ENCODE data around the gene TNRC6C.
"Not testable (repeated sequence)": the region's sequence is repeated elsewhere in the genome, so short reads cannot be mapped to it uniquely, and the experiment has no call there.

Gene TNRC6C

DNA sequence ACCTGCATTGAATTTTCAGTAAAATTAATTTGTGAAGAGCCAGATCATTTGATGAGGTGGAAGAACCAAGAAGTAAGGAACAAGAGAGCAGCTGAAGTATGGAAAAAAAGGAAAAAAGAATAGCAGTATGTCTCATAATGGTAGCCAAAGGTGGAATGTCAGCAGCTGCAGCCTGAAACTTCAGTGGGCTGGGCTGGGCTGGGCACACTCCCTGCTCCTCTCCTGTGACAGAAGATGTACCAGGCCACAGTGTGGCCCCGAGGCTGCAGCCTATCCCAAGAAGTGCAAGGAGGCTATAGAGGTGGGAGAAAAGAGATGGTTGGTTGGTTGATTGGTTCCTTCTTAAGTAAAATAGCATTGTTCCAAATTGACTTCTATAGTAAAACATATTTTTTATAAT lies 84.5 kb downstream of the TNRC6C start:
- no peak for DNase-seq (ENCODE audit: low spot score)

DNA sequence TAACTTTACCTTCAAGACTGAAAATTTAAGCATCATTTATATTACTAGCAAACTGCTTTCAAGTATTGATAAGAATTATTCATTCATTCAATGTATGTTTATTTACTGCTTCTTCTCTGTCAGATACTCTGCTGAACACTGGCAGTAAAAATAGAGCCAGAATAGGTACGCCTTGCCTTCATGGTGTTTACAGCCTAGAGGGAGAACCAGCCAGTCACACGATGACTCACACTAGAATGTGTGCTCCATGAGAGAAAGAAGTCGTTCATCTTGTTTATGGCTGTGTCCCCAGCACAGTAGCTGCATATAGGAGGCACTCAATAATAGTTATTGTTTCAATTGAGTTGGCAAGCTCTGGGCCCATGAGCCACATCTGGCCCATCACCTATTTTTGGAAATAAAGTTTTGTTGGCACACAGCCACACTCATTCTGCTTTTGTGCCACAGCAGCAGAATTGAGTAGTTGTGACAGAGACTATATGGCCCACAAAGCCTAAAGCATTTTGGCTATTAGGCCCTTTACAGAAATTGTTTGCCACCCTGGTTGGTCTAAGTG lies 85.9 kb downstream of the TNRC6C start:
- peak; percentile 48 for DNase-seq (ENCODE audit: low spot score)

DNA sequence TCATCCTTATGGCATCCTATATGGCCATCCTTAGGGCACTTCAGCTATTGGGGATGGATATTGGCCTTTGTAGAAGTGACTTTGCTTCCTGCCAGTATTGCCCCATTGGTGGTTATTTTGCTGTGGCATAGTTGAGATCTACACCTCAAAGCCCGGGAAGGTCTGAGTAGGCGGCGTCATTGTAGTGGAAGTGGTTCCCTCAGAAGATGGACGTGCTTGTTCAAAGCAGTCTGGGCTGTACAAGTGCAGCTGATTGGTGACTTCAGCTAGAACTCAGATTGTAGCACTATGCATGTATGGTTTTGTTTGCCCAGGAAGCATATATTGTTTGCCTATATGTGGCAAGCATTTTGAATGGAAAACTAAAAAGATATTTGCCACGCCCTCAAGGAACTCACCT lies 86.8 kb downstream of the TNRC6C start:
- DNase-seq (ENCODE audit: low spot score): no peak

DNA sequence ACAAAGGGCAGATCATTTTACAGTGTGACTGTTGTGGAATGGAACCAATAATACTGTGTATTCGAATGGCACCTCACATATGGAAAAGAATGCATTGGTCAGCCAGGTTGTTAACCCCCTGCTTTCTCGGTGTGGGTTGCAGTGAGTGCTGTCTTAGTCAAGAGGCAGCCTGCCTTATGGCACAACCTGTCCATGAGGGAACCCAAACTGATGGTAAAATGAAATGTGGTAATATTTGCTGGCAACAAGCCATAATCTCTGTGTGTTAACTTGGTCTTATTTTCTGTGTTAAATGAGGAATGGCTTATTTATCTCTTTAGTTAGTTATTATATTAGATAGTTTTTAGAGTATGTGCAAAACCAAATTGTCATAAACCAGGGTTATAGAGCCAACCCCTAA lies 88.4 kb downstream of the TNRC6C start:
- no peak for DNase-seq (ENCODE audit: low spot score)

DNA sequence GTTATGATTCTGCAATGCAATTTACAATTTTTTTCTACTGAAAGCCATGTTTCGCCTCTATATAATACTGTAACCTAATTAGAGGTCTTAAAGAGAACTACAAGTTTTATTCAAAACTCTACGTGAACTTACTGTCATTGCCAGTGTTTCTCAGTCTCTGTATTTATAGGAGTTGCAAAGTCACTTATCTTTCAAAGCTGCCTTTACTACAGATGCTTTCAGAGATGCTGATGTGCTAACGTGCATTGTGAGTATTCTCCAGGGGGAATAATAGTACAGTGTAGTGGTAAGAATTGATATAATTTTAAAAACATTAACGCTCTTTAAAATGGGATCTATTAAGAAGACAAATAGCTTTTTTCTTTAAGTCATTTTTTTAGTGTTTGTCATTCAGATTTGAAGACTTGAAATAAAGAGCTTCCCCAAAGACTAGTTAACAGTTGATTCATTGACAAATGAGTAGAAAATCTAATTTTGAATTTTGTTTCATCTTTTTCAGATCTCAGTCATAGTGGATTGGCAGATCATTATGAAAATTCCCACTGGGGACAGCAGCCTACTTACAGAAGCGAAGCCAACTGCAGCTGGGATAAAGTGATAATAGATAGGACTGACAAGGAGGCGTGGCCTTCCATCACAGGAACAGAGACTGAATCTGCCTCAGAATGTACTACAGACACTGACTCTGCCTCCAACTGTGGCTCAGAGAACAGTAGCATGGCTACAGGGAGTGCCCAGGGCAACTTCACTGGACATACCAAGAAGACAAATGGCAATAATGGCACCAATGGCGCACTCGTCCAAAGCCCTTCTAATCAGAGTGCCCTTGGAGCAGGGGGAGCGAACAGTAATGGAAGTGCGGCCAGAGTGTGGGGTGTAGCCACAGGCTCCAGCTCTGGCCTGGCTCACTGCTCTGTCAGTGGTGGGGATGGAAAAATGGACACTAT lies 90.1 kb downstream of the TNRC6C start:
- no peak for DNase-seq (ENCODE audit: low spot score)

DNA sequence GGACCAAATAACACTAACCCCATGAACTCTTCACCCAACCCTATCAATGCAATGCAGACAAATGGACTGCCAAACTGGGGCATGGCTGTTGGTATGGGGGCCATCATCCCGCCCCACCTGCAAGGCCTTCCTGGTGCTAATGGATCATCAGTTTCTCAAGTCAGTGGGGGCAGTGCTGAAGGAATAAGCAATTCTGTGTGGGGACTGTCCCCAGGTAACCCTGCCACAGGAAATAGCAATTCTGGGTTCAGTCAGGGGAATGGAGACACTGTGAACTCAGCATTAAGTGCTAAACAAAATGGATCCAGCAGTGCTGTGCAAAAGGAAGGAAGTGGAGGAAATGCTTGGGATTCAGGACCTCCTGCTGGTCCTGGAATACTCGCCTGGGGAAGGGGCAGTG lies 91.1 kb downstream of the TNRC6C start:
- no peak for DNase-seq (ENCODE audit: low spot score)

DNA sequence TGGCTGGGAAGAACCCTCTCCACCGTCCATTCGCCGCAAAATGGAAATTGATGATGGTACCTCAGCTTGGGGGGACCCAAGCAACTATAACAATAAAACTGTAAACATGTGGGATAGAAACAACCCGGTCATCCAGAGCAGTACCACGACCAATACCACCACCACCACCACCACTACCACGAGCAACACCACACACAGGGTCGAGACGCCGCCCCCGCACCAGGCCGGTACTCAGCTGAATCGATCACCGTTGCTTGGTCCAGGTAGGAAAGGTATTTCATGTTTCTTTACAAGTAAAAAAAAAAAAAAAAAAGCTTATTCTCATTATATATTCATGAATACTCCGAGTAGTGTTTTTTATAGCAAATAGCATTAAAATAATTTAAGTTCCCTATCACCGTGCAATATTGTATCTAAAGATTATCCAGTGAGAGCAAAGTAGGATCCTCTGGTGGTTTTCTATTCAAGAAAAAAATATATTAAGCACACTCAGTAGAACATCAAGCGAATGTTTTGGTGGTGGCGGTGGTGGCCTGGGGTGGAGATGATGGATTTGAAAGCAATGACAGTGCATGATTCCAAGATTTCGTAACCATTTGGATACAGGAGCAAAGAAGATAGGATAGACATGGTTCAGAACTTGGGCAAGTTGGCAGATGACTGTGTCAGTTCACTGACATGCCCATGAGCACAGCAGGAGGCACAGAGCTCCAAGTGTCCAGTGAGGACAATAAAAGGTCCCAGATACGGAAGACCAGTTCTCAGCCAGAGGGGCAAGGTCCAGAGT lies 92.9 kb downstream of the TNRC6C start:
- DNase-seq (ENCODE audit: low spot score): no peak

DNA sequence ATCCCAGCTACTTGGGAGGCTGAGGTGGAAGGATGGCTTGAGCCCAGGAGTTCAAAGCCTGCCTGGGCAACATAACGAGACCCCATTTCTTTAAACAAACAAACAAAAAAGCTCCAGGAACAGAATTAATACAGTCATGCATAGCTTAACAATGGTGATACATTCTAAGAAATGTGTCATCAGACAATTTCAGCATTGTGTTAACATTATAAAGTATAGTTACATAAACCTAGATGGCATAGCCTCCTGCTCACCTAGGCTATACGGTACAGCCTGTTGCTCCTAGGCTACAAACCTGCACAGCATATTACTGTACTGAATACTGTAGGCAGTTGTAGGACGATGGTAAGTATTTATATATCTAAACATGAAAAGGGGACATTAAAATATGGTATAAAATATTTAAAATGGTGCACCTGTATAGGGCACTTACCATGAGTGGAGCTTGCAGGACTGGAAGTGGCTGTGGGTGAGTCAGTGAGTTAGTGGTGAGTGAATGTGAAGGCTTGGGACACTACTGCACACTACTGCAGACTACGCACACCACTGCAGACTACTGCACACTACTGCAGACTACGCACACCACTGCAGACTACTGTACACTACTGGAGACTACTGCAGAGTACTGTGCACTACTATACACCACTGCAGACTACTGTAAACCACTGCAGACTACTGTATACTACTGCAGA lies 95.4 kb downstream of the TNRC6C start:
- no peak for DNase-seq (ENCODE audit: low spot score)

DNA sequence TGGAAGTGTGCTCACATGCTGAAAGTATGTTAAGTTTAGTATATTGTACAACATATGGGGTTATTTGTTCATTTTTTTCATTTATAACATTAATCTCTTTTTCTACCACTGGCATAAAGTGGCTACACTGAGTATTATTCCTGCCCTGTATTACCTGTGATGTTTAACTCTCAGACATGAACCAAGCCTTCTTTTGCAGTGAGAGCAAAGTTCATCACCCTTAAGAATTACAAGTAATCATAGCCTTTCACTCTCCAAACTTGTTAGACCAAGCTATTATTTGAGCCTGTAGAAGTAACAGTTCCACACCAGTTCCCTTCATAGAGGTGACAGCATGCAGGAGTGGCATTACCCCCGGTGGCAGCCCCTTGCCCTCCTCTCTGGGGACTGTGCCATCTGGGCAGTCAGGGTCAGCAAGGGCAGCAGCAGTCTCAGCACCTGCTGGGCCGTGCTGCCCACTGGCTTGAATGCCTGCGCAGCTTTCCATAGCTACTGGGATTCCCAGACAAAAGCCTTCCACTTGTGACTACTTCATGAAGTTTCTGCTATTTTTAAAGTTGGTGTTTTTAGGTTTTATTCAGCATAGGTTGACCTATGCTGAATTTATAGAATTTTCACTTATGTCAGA lies 98.7 kb downstream of the TNRC6C start:
- DNase-seq (ENCODE audit: low spot score): no peak

DNA sequence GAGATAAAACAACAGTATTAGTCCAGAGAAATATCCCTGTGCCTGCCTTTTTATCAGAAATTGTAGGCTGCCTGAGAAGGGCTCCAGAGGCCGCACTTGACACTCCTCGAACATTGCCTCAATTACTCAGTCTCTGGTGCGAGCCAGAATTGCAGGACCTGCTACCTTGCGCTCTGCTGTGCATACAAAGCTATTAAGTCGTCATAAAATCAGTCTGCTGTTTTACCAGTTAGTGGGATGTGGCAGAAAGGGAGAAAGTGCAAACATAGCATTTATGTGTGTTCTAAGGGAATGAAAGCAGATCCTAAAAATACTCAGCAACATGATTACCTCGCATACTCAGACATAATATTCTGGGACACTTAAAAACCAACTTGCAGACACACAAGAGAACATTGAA lies 99.5 kb downstream of the TNRC6C start:
- DNase-seq (ENCODE audit: low spot score): no peak

DNA sequence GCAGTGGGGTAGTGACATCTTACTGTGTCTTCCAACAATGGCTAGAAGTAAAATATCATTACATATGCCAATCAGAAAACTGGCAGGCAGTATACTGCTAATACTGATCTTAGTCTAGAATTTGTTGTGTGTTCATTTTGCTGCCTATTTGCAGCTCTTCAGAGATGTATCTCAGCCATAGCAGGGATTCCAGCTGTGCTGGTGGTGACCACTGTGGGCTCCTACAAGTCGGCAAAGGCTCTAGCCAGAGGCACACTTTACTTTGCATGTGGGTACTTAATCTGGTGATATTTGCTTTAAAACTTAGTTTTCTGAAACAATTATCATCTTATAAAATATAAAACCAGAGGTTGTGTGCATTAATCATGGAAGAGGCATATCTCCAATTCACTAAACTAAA lies 100.1 kb downstream of the TNRC6C start:
- DNase-seq (ENCODE audit: low spot score): no peak

DNA sequence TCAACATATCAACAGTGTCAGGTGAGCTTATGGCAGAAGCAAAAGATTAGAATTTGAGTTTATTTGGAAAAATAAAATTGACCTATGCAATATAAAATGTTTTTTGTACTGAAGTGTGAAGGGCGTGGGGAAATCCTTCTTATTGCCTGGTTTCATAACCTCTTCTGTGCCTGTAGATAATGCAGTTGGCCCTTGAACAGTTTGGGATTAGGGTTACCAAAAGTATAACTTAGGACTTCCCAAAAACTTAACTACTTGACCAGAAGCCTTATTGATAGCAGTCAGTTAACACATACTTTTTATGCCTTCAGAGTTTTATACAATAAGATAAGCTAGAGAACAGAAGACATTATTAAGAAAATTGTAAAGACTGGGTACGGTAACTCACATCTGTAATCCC lies 104.1 kb downstream of the TNRC6C start:
- DNase-seq (ENCODE audit: low spot score): no peak

DNA sequence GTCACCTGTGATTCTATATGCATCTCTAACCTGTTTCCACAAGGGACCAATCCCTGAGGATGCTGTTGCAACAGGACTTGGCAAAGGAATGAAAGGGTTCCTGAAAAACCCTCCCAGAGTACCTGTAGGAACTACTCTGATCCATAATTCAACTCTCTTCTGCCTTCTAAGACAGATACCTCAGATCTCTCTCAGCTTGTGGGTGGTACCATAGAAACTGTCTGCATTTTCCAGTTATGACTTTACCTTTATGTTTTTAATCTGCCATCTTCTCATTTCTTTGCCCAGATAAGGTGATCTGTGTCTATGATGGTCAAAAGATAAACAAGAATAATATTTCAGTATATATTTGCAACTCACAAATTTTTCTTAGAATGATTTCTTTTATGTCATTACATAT lies 105.0 kb downstream of the TNRC6C start:
- DNase-seq (ENCODE audit: low spot score): no peak

DNA sequence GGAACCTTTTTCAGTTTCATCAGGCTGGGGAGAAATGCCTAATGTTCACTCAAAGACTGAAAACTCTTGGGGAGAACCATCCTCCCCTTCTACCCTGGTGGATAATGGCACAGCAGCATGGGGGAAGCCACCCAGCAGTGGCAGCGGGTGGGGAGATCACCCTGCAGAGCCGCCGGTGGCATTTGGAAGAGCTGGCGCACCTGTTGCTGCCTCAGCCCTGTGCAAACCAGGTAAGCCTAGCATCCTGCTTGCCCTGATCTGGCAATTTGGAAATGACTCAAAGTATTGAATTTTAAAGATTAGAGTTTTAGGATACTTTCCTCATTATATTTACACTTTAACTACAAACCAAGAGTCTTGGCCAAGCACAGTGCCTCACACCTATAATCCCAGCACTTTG lies 106.2 kb downstream of the TNRC6C start:
- DNase-seq (ENCODE audit: low spot score): no peak

DNA sequence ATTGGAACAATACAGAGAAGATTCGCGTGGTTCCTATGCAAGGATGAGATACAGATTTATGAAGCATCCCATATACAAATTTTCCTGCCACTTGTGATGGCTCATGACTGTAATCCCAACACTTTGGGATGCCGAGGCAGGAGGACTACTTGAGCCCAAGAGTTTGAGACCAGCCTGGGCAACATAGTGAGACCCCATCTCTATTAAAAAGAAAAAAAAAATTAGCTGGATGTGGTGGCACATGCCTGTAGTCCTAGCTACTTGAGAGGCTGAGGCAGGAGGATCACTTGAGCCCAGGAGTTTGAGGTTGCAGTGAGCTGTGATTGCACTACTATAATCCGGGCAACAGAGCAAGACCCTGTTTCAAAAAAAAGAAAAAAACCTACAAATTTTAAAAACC lies 108.5 kb downstream of the TNRC6C start:
- DNase-seq (ENCODE audit: low spot score): not testable (repeated sequence)

DNA sequence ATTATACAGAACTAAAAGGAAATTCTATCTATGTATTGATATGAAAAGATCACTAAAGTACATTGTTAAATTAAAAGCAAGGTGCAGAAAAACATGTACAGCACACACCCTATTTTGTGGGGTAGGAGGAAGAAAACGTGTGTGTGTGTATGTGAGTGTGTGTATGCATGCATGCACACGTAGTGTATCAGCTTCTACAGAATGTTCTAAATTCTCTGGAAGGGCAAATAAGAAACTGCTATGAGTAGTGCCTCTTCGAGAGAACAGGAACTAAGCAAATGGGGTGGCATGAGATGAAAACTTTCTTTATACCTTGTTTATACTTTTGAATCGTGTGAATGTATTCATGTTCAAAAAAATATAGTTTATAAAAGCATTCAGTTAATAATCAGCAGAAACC lies 111.2 kb downstream of the TNRC6C start:
- no peak for DNase-seq (ENCODE audit: low spot score)

DNA sequence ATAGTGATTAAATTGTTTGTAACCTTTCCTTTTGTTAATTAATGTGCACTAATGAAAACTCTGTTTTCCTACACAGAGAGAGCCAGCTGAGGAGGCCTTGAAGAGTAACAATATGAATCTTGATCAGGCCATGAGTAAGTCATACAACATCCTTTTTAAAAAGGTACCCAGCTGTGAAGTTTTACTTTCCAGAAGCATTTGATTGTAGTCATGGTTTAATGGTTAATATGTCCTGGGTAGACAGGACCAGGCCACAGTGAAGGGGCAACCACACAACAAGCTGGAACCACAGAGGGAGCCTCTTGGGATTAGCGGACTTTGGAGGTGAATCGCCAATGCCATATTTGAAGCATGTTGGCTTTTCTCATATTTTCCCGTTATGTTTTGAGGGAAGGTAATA lies 114.5 kb downstream of the TNRC6C start:
- no peak for DNase-seq (ENCODE audit: low spot score)

DNA sequence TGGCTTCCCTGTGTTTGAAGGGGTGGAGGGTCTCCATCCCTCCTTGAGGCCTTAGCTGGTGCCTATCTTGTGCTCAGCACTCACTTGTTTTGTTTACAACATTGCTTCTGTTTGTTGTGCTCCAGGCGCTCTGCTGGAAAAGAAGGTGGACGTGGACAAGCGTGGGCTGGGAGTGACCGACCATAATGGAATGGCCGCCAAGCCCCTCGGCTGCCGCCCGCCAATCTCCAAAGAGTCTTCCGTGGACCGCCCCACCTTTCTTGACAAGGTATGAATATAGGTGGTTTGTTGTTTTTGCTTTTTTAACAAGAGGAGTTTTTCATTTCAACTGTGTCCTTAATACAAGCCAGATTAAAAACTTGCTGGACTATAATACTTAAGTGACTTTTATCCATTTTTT lies 116.5 kb downstream of the TNRC6C start:
- DNase-seq (ENCODE audit: low spot score): no peak

DNA sequence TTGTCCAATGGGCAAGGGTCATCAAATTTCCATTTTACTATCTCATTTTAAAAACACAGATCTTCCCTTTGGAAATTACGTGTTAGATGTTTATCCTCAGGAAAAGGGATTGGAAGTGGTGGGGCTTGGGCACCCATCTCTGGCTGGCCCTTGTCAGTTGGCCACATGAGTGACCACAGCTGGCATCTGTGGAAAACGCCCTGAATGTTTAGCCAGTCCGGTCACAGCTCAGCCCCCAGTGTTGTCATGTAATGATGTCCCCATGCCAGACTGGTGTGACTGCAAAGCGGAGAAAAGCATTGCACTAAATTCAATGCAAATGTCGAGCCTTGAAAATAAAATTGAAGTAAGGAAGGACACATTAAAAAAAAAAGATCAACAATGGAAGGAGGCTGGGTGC lies 117.0 kb downstream of the TNRC6C start:
- DNase-seq (ENCODE audit: low spot score): peak; percentile 85

DNA sequence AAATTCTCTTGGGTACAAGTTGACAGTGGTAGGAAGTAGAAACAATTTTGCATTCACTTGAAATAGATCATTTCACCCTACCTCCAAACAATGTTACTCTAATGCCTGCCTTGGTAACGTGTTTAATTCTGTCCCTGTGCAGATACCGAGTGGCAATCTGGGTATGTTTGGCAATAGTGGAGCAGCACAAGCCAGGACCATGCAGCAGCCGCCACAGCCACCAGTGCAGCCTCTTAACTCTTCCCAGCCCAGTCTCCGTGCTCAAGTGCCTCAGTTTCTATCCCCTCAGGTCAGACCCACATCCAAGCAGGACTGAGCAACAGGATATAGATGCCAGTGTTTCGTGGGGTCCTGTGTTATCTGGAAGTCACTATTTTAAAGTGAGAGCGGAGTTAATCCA lies 120.8 kb downstream of the TNRC6C start:
- peak; percentile 49 for DNase-seq (ENCODE audit: low spot score)

DNA sequence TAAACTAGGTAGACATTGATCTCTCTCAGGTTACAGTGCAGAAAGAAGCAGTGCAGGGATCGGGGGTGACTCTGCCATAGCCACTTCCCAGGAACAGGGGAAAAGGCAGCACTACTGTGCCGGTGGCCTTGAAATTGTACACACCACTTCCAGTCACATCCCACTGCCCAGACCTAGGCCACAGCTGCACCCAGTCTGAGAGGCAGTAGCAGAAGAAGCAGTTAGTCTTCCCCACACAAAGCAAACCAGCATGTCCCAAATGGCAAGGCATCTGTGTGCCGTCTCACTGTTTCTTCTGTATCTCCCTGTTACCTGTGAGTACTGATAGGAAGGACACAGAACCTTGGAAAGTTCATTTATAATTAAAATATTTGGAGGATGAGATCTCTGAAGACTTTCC lies 123.0 kb downstream of the TNRC6C start:
- no peak for DNase-seq (ENCODE audit: low spot score)

DNA sequence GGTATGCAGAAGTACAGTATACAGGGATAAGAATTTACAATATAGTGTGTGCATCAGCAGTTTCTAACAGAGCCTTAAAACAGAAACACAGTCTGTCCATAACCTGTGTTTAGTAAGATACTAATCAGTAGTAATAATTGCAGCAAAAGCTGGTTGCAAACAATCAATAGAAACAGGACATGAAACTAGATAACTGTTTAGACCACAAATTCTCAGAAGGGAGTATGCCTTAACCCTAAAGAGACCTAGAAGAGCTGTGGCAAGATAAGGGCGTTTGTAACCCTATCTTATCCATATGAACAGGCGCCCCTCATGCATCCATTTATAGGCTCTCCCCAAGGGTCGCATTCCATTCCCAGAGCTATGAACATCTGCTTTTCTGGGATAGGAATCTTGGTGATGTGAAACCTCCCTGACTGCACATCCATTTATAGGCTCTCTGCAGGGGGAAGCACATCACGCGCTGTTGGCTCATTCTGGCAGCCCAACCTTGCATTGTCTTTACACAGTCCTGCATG lies 123.9 kb downstream of the TNRC6C start:
- peak; percentile 50 for DNase-seq (ENCODE audit: low spot score)
